A375 (cell line): ENCODE results near the gene SLC25A42. TPM values are rescaled to one million over a fixed set of nuclear protein-coding genes. Genes with fewer than 3 reads are reported as not detected.

Experiments used
- total RNA-seq: library from RNA; depleted of rRNA; stranded (reverse); fragments of >200 nt; shearing (Covaris generic); gene quantifications from 2 replicates; pipeline ENCODE4 v1.2.3, GENCODE V29; 2014; rRNA removed

Gene SLC25A42
- total RNA-seq, result 6.2 and 7.7 TPM in 2 replicates

GRCh38 chr19:19063183-19064097 lies at the start of gene SLC25A42:
TSS of gene SLC25A42 (plus strand) at chr19:19063994. CDS start at chr19:19096125, 32,131 bp downstream.

GRCh38 chr19:19033426-19034203 lies 30.2 kb upstream of the SLC25A42 start, which contains the start of the genes ARMC6 and SUGP2:
TSS of gene ARMC6 (plus strand) at chr19:19033603. CDS start at chr19:19034210, 607 bp downstream.
TSS of gene SUGP2 (minus strand) at chr19:19033517. CDS start at chr19:19031071, 2,446 bp downstream.

GRCh38 chr19:19138109-19138981 lies 74.6 kb downstream of the SLC25A42 start, which contains the start of gene TMEM161A:
TSS of gene TMEM161A (minus strand) at chr19:19138478. CDS start at chr19:19138428, 50 bp downstream.

Other genes starting within 250 kb of the SLC25A42 start
- 101 and 111 TPM in 2 replicates for gene UPF1, start 232.0 kb upstream of the SLC25A42 start, total RNA-seq
- gene CERS1, start 167.8 kb upstream of the SLC25A42 start, total RNA-seq, result 16.5 and 18.2 TPM in 2 replicates
- gene COPE, start 144.6 kb upstream of the SLC25A42 start, total RNA-seq, result 423 and 437 TPM in 2 replicates
- 251 and 256 TPM in 2 replicates for gene DDX49, start 144.3 kb upstream of the SLC25A42 start, total RNA-seq
- gene HOMER3, start 122.8 kb upstream of the SLC25A42 start, total RNA-seq, result 92.4 and 104 TPM in 2 replicates
- gene SUGP2, start 30.5 kb upstream of the SLC25A42 start, total RNA-seq, result 46.0 and 47.3 TPM in 2 replicates
- gene ARMC6, start 30.4 kb upstream of the SLC25A42 start, total RNA-seq, result 78.9 and 86.3 TPM in 2 replicates
- gene TMEM161A, start 74.5 kb downstream of the SLC25A42 start, total RNA-seq, result 50.4 and 67.5 TPM in 2 replicates
- 0.30 and 0.34 TPM in 2 replicates for gene MEF2B, start 106.3 kb downstream of the SLC25A42 start, total RNA-seq
- 29.0 and 44.7 TPM in 2 replicates for gene BORCS8, start 128.2 kb downstream of the SLC25A42 start, total RNA-seq
- 125 and 148 TPM in 2 replicates for gene RFXANK, start 128.3 kb downstream of the SLC25A42 start, total RNA-seq
- gene NR2C2AP, start 139.4 kb downstream of the SLC25A42 start, total RNA-seq, result 37.2 and 40.8 TPM in 2 replicates
- 0.03 TPM in 1 of 2 replicates, not detected in the other for gene NCAN, start 148.0 kb downstream of the SLC25A42 start, total RNA-seq
- 0.45 TPM in 1 of 2 replicates, not detected in the other for gene TM6SF2, start 209.3 kb downstream of the SLC25A42 start, total RNA-seq